ENCODE measurements around the gene BACE2.

- peak; percentile 89 for TF ChIP-seq CTCF (IDR thresholded peaks at IDR 0.05; ENCODE audit: insufficient read depth, low read depth, low read length)
- TF ChIP-seq EZH2 (IDR thresholded peaks at IDR 0.05; ENCODE audit: insufficient read depth, low read length), result no peak
Observed at GRCh38 chr21:41121785-41122415, 46.1 kb upstream of the BACE2 start.
